Measurements from ENCODE around the gene CDC7. TPM values are rescaled to one million over a fixed set of nuclear protein-coding genes. Genes with fewer than 3 reads are reported as not detected.

CDC7 gene
- total RNA-seq, 1 experiment from 2014 or later, result 41.6 TPM

DNA sequence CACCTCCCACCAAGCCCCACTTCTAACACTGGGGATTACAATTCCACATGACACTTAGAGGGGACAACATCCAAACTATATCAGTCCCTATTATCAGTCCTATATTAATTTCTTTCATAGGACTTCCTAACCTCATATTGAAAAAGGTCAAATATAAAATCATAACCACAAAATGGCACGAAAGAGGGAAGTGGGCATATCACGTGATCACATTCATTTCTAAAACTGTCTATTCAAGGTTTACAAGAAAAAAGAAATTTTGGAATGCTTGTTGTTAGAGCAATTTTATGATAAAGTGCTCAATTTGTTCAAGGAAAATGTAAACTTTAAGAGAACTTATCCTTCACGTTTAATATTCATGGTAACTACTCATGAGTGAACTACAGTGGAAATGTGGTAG is 13.2 kb upstream of the CDC7 start:
- Histone ChIP-seq H2BK15ac (ENCODE audit: low read depth, low read length) (no peak overlapping the region), H3K4ac (ENCODE audit: low read depth, low read length) (no peak overlapping the region), H3K79me2 (ENCODE audit: insufficient read depth, low read length) (no peaks in the 10 kb centered on the region), H3K23ac (ENCODE audit: insufficient read length, low read depth, low read length) (no peak overlapping the region), H3T11ph (ENCODE audit: low read length) (no peak overlapping the region), H3K27ac (ENCODE audit: insufficient read length, low read depth, low read length) (no peak overlapping the region), H3K4me2 (ENCODE audit: insufficient read depth, insufficient read length, low read length) (no peak overlapping the region), H2BK120ac (ENCODE audit: low read depth, low read length, poor library complexity, severe bottlenecking) (no peak overlapping the region), H2AFZ (ENCODE audit: low read length) (no peak overlapping the region), H3K9ac (ENCODE audit: extremely low read depth, insufficient read length, low read length) (no peak overlapping the region), H3K56ac (ENCODE audit: insufficient read length, low read depth, low read length) (no peak overlapping the region), H2BK20ac (ENCODE audit: low read depth, low read length, poor library complexity, severe bottlenecking) (no peak overlapping the region), H4K5ac (ENCODE audit: insufficient read length, low read depth, low read length) (no peak overlapping the region), H4K20me1 (ENCODE audit: control insufficient read depth, insufficient read depth, insufficient read length) (no peaks in the 10 kb centered on the region), H4K8ac (replicated peaks; ENCODE audit: insufficient read length, low read depth, low read length) (no peak overlapping the region), H3K14ac (ENCODE audit: insufficient read depth, low read length) (no peak overlapping the region), H2AK5ac (ENCODE audit: insufficient read length, low read length) (no peak overlapping the region), H3K23me2 (ENCODE audit: insufficient read length, low read depth, low read length, poor library complexity, severe bottlenecking) (no peaks in the 10 kb centered on the region), H3K18ac (ENCODE audit: insufficient read length, low read depth, low read length) (no peak overlapping the region), H3K4me1 (ENCODE audit: insufficient read depth, low read length) (no peaks in the 10 kb centered on the region), H3K27me3 (ENCODE audit: insufficient read depth, low read length) (no peaks in the 10 kb centered on the region), H3K79me1 (ENCODE audit: insufficient read depth, low read depth, low read length, poor library complexity, severe bottlenecking) (no peaks in the 10 kb centered on the region), H2BK12ac (ENCODE audit: insufficient read length, low read depth, low read length) (no peak overlapping the region), H3K9me3 (ENCODE audit: control insufficient read depth, low read depth, low read length) (no peaks in the 10 kb centered on the region), H2BK5ac (ENCODE audit: insufficient read length, low read length) (no peak overlapping the region), H4K91ac (ENCODE audit: insufficient read length, low read depth, low read length) (no peak overlapping the region)
- TF ChIP-seq, protein P1, sequence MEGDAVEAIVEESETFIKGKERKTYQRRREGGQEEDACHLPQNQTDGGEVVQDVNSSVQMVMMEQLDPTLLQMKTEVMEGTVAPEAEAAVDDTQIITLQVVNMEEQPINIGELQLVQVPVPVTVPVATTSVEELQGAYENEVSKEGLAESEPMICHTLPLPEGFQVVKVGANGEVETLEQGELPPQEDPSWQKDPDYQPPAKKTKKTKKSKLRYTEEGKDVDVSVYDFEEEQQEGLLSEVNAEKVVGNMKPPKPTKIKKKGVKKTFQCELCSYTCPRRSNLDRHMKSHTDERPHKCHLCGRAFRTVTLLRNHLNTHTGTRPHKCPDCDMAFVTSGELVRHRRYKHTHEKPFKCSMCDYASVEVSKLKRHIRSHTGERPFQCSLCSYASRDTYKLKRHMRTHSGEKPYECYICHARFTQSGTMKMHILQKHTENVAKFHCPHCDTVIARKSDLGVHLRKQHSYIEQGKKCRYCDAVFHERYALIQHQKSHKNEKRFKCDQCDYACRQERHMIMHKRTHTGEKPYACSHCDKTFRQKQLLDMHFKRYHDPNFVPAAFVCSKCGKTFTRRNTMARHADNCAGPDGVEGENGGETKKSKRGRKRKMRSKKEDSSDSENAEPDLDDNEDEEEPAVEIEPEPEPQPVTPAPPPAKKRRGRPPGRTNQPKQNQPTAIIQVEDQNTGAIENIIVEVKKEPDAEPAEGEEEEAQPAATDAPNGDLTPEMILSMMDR (conservative IDR thresholded peaks at IDR 0.05), result no peak
- no CpG with 5 or more reads among the region's 3 CpGs for whole genome bisulfite sequencing (ENCODE audit: extremely low coverage, insufficient read length, low lambda C conversion rate)
- H3K4me3 Mint-ChIP-seq, result no peak overlapping the region
- peaks cover 10 to 24% of the 10 kb centered on the region in 2 experiments for H3K9me3 Mint-ChIP-seq
- H3K27me3 Mint-ChIP-seq (ENCODE audit: low read depth), result no peaks in the 10 kb centered on the region; the same call in 1 of the 2 replicates
- H3K4me1 Mint-ChIP-seq, result peaks cover 0 to 3% of the 10 kb centered on the region in 2 experiments; a peak in 1 of 4 replicates
- DNase-seq, result no peak
- no peak overlapping the region for H3K27ac Mint-ChIP-seq
- peaks cover 4 to 24% (median 10%) of the 10 kb centered on the region in 3 experiments; a peak in 5 of 7 replicates for H3K36me3 Mint-ChIP-seq (ENCODE audit: insufficient read depth in 1 of 3, low read depth in 3 of 3)
